ENCODE data around the gene XPO5. TPM values are rescaled to one million over a fixed set of nuclear protein-coding genes. Genes with fewer than 3 reads are reported as not detected.

The XPO5 gene
- total RNA-seq: 10 to 100 TPM; 38.3 to 48.6 TPM
- total RNA-seq: 61.0 to 103 reads per million in 2 donors

- H3K9me3 ChIP-seq (ENCODE audit: control insufficient read depth, low read length, poor library complexity, severe bottlenecking): no peaks in the 10 kb centered on the region
- peaks cover 7% of the 10 kb centered on the region for H3K36me3 Mint-ChIP-seq (ENCODE audit: low read depth)
- no peaks in the 10 kb centered on the region for H3K27me3 Mint-ChIP-seq
- peak within 1 kb of the TSS; percentile 99 for H3K4me3 Mint-ChIP-seq
- DNase-seq: peak; percentile 84 to 94 (median 91)
- peak; percentile 97 for ATAC-seq
- H3K4me1 Mint-ChIP-seq: peaks cover 38% of the 10 kb centered on the region
- peak within 1 kb of the TSS; percentile 96 for H3K27ac Mint-ChIP-seq
Measured at GRCh38 chr6:43575772-43576551, at the start of gene XPO5, which contains the start of gene POLH. Gene XPO5, minus strand, starts transcription at chr6:43576038. Its CDS starts 174 bp downstream, at chr6:43575864. Gene POLH, plus strand, starts transcription at chr6:43576185. Its CDS starts 6,135 bp downstream, at chr6:43582320.

GRCh38 chr6:43625393-43625992 is 49.7 kb upstream of the XPO5 start:
- Mint-ChIP-seq H3K27me3 (no peaks in the 10 kb centered on the region), H3K27ac (peak overlapping the region; percentile 92), H3K36me3 (ENCODE audit: low read depth) (peaks cover 3% of the 10 kb centered on the region), H3K4me1 (peaks cover 32% of the 10 kb centered on the region), H3K4me3 (no peak overlapping the region)
- no peaks in the 10 kb centered on the region for H3K9me3 ChIP-seq (ENCODE audit: control insufficient read depth, low read length, poor library complexity, severe bottlenecking)
- ATAC-seq: no peak
- no peak for DNase-seq

- H3K27ac Mint-ChIP-seq: peak overlapping the region; percentile 92
- H3K4me1 Mint-ChIP-seq: peaks cover 29% of the 10 kb centered on the region
- no peaks in the 10 kb centered on the region for H3K27me3 Mint-ChIP-seq
- DNase-seq: no peak
- peaks cover 3% of the 10 kb centered on the region for H3K36me3 Mint-ChIP-seq (ENCODE audit: low read depth)
- H3K9me3 ChIP-seq (ENCODE audit: control insufficient read depth, low read length, poor library complexity, severe bottlenecking): no peaks in the 10 kb centered on the region
- no peak overlapping the region for H3K4me3 Mint-ChIP-seq
- ATAC-seq: no peak
Measured at GRCh38 chr6:43624786-43625288, 49.0 kb upstream of the XPO5 start.

DNA sequence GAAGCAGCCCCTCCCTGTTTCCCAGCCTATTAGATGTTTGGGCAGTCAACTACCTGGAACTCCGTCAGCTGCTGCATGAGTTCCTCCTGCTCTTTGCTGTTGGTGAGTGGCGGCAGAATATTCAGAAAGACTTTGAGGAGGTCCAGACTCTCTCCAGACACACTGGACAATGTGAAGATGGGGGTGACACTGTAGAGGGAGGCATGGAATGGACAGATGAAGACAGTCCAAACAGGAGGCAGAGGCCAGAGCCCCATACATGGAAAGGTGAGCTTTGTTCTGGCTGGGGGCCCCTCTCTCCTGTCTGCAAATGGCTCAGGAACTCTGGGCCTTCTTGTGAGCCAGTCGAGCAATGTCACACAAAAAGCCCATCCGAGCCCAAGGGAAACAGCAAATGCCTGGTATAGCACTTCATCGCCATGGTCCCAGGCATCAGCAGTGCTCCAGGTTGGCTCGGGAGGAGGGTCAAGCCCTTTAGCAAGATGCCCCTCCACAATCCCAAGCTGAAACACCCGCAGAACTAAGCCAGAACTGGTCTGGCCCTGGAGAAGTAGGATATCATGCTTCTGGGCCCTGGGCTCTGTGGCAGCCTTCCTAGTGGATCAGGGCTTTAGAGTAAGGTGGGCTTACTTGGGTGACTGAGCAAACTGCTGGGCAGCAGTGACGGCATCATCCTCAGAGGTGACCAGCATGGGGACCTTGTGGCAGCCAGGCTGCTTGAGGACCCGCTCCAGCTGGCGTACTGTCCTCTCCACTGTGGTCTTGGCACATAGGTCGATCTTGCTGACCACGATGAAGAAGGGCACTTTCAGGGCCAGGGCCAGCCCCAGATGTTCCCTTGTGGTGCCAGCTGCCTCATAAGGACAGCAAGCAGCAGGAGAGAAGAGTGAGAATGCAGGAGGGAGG is 48.3 kb upstream of the XPO5 start:
- Mint-ChIP-seq H3K27ac (peak overlapping the region; percentile 92), H3K4me1 (peaks cover 26% of the 10 kb centered on the region), H3K4me3 (no peak overlapping the region), H3K36me3 (ENCODE audit: low read depth) (peaks cover 3% of the 10 kb centered on the region), H3K27me3 (no peaks in the 10 kb centered on the region)
- DNase-seq (no peak), ATAC-seq (no peak)
- H3K9me3 ChIP-seq (ENCODE audit: control insufficient read depth, low read length, poor library complexity, severe bottlenecking): no peaks in the 10 kb centered on the region

DNA sequence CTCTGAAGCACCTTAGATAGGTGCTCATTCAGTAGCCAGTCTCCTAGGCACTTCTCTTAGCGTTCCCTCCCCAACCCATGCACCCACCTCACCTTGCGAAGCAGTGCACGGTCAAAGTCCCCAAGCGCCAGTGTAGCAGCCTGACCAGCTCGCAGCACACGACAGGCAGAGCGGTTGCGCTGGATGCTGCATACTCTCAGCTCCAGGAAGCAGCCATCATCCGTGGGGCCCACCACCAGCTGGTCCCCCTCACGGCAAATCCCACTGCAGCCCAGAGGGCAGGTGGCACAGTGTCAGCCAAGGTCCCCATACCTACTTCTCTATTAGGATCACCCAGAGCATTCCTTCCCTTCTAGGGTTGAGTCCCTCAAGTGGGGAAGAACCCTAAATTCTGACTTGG is 46.7 kb upstream of the XPO5 start:
- Mint-ChIP-seq H3K4me1 (peaks cover 20% of the 10 kb centered on the region), H3K27ac (peak overlapping the region; percentile 71), H3K4me3 (no peak overlapping the region), H3K27me3 (no peaks in the 10 kb centered on the region), H3K36me3 (ENCODE audit: low read depth) (peaks cover 3% of the 10 kb centered on the region)
- ATAC-seq (no peak), DNase-seq (no peak)
- no peaks in the 10 kb centered on the region for H3K9me3 ChIP-seq (ENCODE audit: control insufficient read depth, low read length, poor library complexity, severe bottlenecking)

DNA sequence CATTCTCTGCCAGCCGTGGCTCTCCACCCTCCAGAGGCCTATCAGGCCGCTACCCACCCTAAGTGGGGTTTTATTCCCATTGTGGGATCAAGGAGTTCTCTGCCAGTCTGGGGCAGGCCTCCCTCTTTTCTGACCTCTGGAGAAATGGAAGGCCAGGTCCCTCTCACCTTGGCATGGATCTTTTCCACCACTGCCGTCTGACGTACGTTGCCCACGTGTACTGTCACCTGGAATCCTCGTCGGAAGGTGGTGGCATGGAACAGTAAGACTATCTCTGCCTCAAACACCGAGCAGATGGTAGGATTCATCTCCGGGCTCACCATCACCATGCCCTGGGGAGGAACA is 46.0 kb upstream of the XPO5 start:
- Mint-ChIP-seq H3K4me1 (peaks cover 15% of the 10 kb centered on the region), H3K36me3 (ENCODE audit: low read depth) (peaks cover 3% of the 10 kb centered on the region), H3K27me3 (no peaks in the 10 kb centered on the region), H3K27ac (no peak overlapping the region), H3K4me3 (no peak overlapping the region)
- DNase-seq (no peak), ATAC-seq (no peak)
- H3K9me3 ChIP-seq (ENCODE audit: control insufficient read depth, low read length, poor library complexity, severe bottlenecking): no peaks in the 10 kb centered on the region

DNA sequence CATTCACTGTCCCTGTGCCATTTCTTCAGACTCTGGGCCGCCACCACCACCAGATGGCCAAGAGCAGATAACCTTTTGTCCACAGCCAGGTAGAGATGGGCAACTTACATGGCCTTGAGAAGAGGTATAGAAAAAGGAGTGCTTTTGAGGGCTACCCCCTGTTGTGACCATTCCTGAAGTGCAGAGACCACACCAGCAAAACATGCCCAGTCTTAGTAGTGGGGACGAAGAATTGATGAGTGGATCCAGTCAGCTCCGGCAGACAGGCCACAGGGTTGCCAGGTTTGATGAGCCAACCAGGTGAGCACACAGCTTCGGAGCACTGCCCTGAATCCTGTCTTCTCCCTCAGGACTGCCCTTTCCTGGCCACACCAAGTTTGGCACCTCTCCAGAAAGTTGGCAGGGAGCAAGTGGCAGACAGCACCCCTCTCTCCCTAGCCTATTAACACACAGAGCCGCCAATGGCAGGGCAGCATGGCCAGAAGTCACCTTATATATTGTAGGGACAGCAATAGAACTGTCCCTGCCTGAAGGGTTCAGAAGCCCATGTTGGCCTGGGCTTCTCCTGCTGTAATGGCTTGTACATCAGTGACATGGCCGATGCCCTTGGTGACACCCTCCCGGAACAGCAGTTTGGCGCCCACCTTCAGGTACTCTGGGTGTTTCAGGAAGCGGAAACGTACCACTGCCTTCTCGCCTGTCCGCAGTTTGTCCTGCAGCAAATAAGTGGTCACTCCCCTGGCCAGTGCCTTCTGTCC is 45.4 kb upstream of the XPO5 start:
- Mint-ChIP-seq H3K4me1 (peaks cover 10% of the 10 kb centered on the region), H3K36me3 (ENCODE audit: low read depth) (peaks cover 3% of the 10 kb centered on the region)

GRCh38 chr6:43616725-43617472 is 41.1 kb upstream of the XPO5 start:
- DNase-seq: no peak
- Mint-ChIP-seq H3K27ac (peak overlapping the region; percentile 60), H3K4me1 (no peaks in the 10 kb centered on the region)

More for the DNA sequence above, 45.4 kb upstream of the XPO5 start:
- ATAC-seq (no peak), DNase-seq (no peak)
- H3K9me3 ChIP-seq (ENCODE audit: control insufficient read depth, low read length, poor library complexity, severe bottlenecking): no peaks in the 10 kb centered on the region
- H3K27ac Mint-ChIP-seq: no peak overlapping the region
- no peaks in the 10 kb centered on the region for H3K27me3 Mint-ChIP-seq
- no peak overlapping the region for H3K4me3 Mint-ChIP-seq

GRCh38 chr6:43614396-43614730 is 38.5 kb upstream of the XPO5 start:
- Mint-ChIP-seq H3K27ac (no peak overlapping the region), H3K4me3 (no peak overlapping the region), H3K27me3 (no peaks in the 10 kb centered on the region), H3K4me1 (peaks cover 3% of the 10 kb centered on the region), H3K36me3 (ENCODE audit: low read depth) (peaks cover 5% of the 10 kb centered on the region)
- DNase-seq (no peak), ATAC-seq (no peak)
- no peaks in the 10 kb centered on the region for H3K9me3 ChIP-seq (ENCODE audit: control insufficient read depth, low read length, poor library complexity, severe bottlenecking)

More at GRCh38 chr6:43616725-43617472, 41.1 kb upstream of the XPO5 start:
- H3K27me3 Mint-ChIP-seq: no peaks in the 10 kb centered on the region
- peaks cover 5% of the 10 kb centered on the region for H3K36me3 Mint-ChIP-seq (ENCODE audit: low read depth)
- no peak overlapping the region for H3K4me3 Mint-ChIP-seq
- ATAC-seq: no peak
- no peaks in the 10 kb centered on the region for H3K9me3 ChIP-seq (ENCODE audit: control insufficient read depth, low read length, poor library complexity, severe bottlenecking)

DNA sequence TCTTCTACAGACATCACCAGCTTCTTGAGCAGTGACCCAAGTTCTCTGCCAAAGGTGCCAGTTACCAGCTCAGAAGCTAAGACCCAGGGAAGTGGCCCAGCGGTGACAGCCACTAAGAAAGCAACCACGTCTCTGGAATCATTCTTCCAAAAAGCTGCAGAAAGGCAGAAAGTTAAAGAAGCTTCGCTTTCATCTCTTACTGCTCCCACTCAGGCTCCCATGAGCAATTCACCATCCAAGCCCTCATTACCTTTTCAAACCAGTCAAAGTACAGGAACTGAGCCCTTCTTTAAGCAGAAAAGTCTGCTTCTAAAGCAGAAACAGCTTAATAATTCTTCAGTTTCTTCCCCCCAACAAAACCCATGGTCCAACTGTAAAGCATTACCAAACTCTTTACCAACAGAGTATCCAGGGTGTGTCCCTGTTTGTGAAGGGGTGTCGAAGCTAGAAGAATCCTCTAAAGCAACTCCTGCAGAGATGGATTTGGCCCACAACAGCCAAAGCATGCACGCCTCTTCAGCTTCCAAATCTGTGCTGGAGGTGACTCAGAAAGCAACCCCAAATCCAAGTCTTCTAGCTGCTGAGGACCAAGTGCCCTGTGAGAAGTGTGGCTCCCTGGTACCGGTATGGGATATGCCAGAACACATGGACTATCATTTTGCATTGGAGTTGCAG is 38.0 kb upstream of the XPO5 start:
- DNase-seq (no peak), ATAC-seq (no peak)
- H3K27ac Mint-ChIP-seq: peak overlapping the region; percentile 45
- H3K27me3 Mint-ChIP-seq: no peaks in the 10 kb centered on the region
- no peaks in the 10 kb centered on the region for H3K9me3 ChIP-seq (ENCODE audit: control insufficient read depth, low read length, poor library complexity, severe bottlenecking)
- peaks cover 6% of the 10 kb centered on the region for H3K36me3 Mint-ChIP-seq (ENCODE audit: low read depth)
- H3K4me3 Mint-ChIP-seq: no peak overlapping the region
- peaks cover 6% of the 10 kb centered on the region for H3K4me1 Mint-ChIP-seq

DNA sequence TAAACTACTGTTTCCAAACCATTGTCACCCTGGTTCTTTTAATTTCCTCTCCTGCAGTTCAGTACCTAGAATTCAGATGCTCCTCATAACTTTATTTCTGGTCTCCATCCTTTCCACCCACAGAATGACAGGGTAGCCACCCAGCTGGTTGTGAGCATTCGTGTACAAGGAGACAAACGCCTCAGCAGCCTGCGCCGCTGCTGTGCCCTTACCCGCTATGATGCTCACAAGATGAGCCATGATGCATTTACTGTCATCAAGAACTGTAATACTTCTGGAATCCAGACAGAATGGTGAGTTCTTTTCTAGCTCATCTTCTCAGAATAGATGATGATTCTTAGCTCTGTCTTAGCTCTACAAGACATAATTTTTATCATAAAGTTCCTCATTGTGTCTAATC is 34.6 kb upstream of the XPO5 start:
- ATAC-seq: no peak
- H3K9me3 ChIP-seq (ENCODE audit: control insufficient read depth, low read length, poor library complexity, severe bottlenecking): no peaks in the 10 kb centered on the region
- H3K4me1 Mint-ChIP-seq: peaks cover 12% of the 10 kb centered on the region
- H3K27me3 Mint-ChIP-seq: no peaks in the 10 kb centered on the region
- peak overlapping the region; percentile 56 for H3K27ac Mint-ChIP-seq
- H3K36me3 Mint-ChIP-seq (ENCODE audit: low read depth): peaks cover 12% of the 10 kb centered on the region
- no peak overlapping the region for H3K4me3 Mint-ChIP-seq
- DNase-seq: no peak
